Thyroid gland (tissue), 4 donors: Measurements from ENCODE around the gene MAP4.

Experiments
- CTCF ChIP-seq, 6 experiments: fragments of 200-600 bp in 3 of 6; fragments of 450-650 bp in 3 of 6; sonication (generic) in 3 of 6; IDR thresholded peaks; one replicate each; pipeline ENCODE4 v1.5.1; 2016 to 2019; ENCODE audit warnings: antibody characterized with exemption in 6 of 6, mild to moderate bottlenecking in 2 of 6, inconsistent platforms in 1 of 6, moderate library complexity in 1 of 6
- POLR2A ChIP-seq, 2 donors: fragments of 450-650 bp; IDR thresholded peaks; one replicate each; pipeline ENCODE4 v1.6.1; 2017; ENCODE audit warnings: antibody characterized with exemption in 2 of 2, mild to moderate bottlenecking in 2 of 2, moderate library complexity in 1 of 2

GRCh38 chr3:48047841-48048464, 31.7 kb upstream of the MAP4 start:
- TF ChIP-seq CTCF (IDR thresholded peaks at IDR 0.05) (no peak), POLR2A (IDR thresholded peaks at IDR 0.05) (no peak)
